Endothelial cell of umbilical vein (primary cell): ENCODE data around the gene CNOT6. TPM values are rescaled to one million over a fixed set of nuclear protein-coding genes. Genes with fewer than 3 reads are reported as not detected.

ENCODE experiments used
- BruUV-seq: library from RNA; stranded (reverse); fragments of 400-500 nt; replicated peaks from 2 replicates; lab custom pipeline; 2021; lab: Mats Ljungman, UMichigan
- CTCF ChIA-PET: fragments of 300-600, 350-600 bp; sonication (Branson Sonifier 250); formaldehyde crosslinking; loops from one replicate; lab custom pipeline; 2021; ENCODE audit warnings: antibody characterized with exemption, inconsistent platforms; lab: Charles Lee
- POLR2A ChIA-PET: fragments of 300-600, 350-600 bp; sonication (Branson Sonifier 250); formaldehyde crosslinking; loops from one replicate; lab custom pipeline; 2021; ENCODE audit warnings: antibody characterized with exemption, inconsistent platforms; lab: Charles Lee
- DNase-seq: peaks from one replicate; pipeline ENCODE4 v3.0.0-alpha.2; 2011; ENCODE audit warnings: low read depth, low spot score
- FAIRE-seq: peaks from 2 replicates; lab custom pipeline; 2011; peaks lifted over from hg19 to GRCh38; lab: Jason Lieb, UNC
- H2AFZ ChIP-seq: 2 replicates; pipeline ENCODE4 v1.6.0; 2012; ENCODE audit warnings: low read depth, low read length, control low read depth, inconsistent platforms
- H3K27ac ChIP-seq: 2 replicates; pipeline ENCODE4 v1.5.1; 2011; ENCODE audit warnings: low read depth, mild to moderate bottlenecking, control low read depth, low read length, moderate library complexity; ENCODE audit not compliant: insufficient read depth
- H3K27me3 ChIP-seq, 2 experiments: 2 replicates each; pipeline versions ENCODE4 v1.6.0 to v1.6.1; 2011; ENCODE audit warnings: low read length in 2 of 2, mixed read lengths in 1 of 2; ENCODE audit not compliant: control insufficient read depth in 2 of 2, insufficient read depth in 2 of 2
- H3K36me3 ChIP-seq, 2 experiments: 2 replicates in 1 of 2; 3 replicates in 1 of 2; pipeline ENCODE4 v1.5.1; 2011; ENCODE audit warnings: low read length in 2 of 2, mild to moderate bottlenecking in 1 of 2, moderate library complexity in 1 of 2; ENCODE audit not compliant: control insufficient read depth in 2 of 2, insufficient read depth in 2 of 2; ENCODE audit errors: extremely low read depth in 1 of 2
- H3K4me1 ChIP-seq: 3 replicates; pipeline ENCODE4 v1.5.1; 2011; ENCODE audit warnings: mild to moderate bottlenecking, low read length; ENCODE audit not compliant: control insufficient read depth, insufficient read depth; ENCODE audit errors: extremely low read depth
- H3K4me2 ChIP-seq: 2 replicates; pipeline ENCODE4 v1.6.1; 2011; ENCODE audit warnings: low read length, control low read depth, mixed read lengths; ENCODE audit not compliant: insufficient read depth
- H3K4me3 ChIP-seq, 3 experiments: fragments of 200-600 bp in 1 of 3; sonication (generic), shearing (Covaris generic) in 1 of 3; replicated peaks in 1 of 3; 2 replicates each; pipeline ENCODE4 v1.5.1; 2011 to 2016; ENCODE audit warnings: control low read depth in 3 of 3, low read length in 3 of 3, mild to moderate bottlenecking in 2 of 3, inconsistent platforms in 1 of 3, low read depth in 1 of 3, moderate library complexity in 1 of 3; ENCODE audit not compliant: insufficient read depth in 1 of 3
- H3K79me2 ChIP-seq: 2 replicates; pipeline ENCODE4 v1.6.0; 2012; ENCODE audit warnings: low read length, inconsistent platforms; ENCODE audit not compliant: control insufficient read depth, insufficient read depth
- H3K9ac ChIP-seq: replicated peaks from 2 replicates; pipeline ENCODE3; 2011; ENCODE audit warnings: low read length, control low read depth; ENCODE audit not compliant: insufficient read depth; ENCODE audit errors: extremely low read depth
- H3K9me1 ChIP-seq: replicated peaks from 3 replicates; pipeline ENCODE4 v1.6.0; 2011; ENCODE audit warnings: mild to moderate bottlenecking, low read length; ENCODE audit not compliant: control insufficient read depth, insufficient read depth; ENCODE audit errors: extremely low read depth
- H3K9me3 ChIP-seq: replicated peaks from 2 replicates; pipeline ENCODE4 v1.5.1; 2012; ENCODE audit warnings: low read length, inconsistent platforms; ENCODE audit not compliant: control insufficient read depth, insufficient read depth
- H4K20me1 ChIP-seq: replicated peaks from 2 replicates; pipeline ENCODE3; 2011; ENCODE audit warnings: mild to moderate bottlenecking, low read length; ENCODE audit not compliant: control insufficient read depth, insufficient read depth; ENCODE audit errors: extremely low read depth
- CTCF ChIP-seq, 2 donors: IDR thresholded peaks; 1 replicate in 1 of 2; 2 replicates in 1 of 2; pipeline ENCODE4 v1.5.1; 2011; ENCODE audit warnings: low read length in 2 of 2, mild to moderate bottlenecking in 2 of 2, moderate library complexity in 2 of 2, control low read depth in 1 of 2, inconsistent platforms in 1 of 2, low read depth in 1 of 2; ENCODE audit not compliant: insufficient read depth in 1 of 2; ENCODE audit errors: extremely low read depth in 1 of 2
- FOS ChIP-seq: IDR thresholded peaks from 2 replicates; pipeline ENCODE4 v1.6.1; 2011; ENCODE audit warnings: mild to moderate bottlenecking, low read length, moderate library complexity, borderline replicate concordance; ENCODE audit not compliant: insufficient read depth
- GATA2 ChIP-seq: IDR thresholded peaks from 2 replicates; pipeline ENCODE4 v1.7.0; 2011; ENCODE audit warnings: low read depth, mild to moderate bottlenecking, moderate library complexity, mixed read lengths, low read length; ENCODE audit not compliant: insufficient read length, insufficient read depth
- JUN ChIP-seq: IDR thresholded peaks from 2 replicates; pipeline ENCODE4 v1.6.1; 2011; ENCODE audit warnings: borderline replicate concordance, low read depth; ENCODE audit not compliant: insufficient read length, insufficient read depth
- MAX ChIP-seq: IDR thresholded peaks from 2 replicates; pipeline ENCODE4 v1.6.1; 2011; ENCODE audit not compliant: insufficient read depth, insufficient read length
- MYC ChIP-seq: IDR thresholded peaks from one replicate; pipeline ENCODE4 v1.6.1; 2011; ENCODE audit warnings: mild to moderate bottlenecking, low read depth, low read length
- POLR2A ChIP-seq: IDR thresholded peaks from 2 replicates; pipeline ENCODE4 v1.6.1; 2012; ENCODE audit warnings: low read depth, mild to moderate bottlenecking, control low read depth, low read length
- POLR2AphosphoS5 ChIP-seq: IDR thresholded peaks from 2 replicates; pipeline ENCODE4 v1.6.1; 2012; ENCODE audit warnings: low read depth, mild to moderate bottlenecking, control low read depth, low read length, moderate library complexity; ENCODE audit not compliant: insufficient read depth
- dilution Hi-C: fragments of 300-500 bp; cut with MboI; formaldehyde crosslinking; loops from one replicate; pipeline ENCODE4 v1.15.0; 2019; ENCODE audit warnings: low sequenced_read_pairs; ENCODE audit not compliant: extremely low pct_ligation_motif_present
- intact Hi-C: fragments of 100-400 bp; cut with micrococcal nuclease; formaldehyde crosslinking; loops from one replicate; pipeline ENCODE4 v1.10.0; 2022
- polyA plus RNA-seq, 4 experiments: library from polyadenylated mRNA; depleted of rRNA in 3 of 4; stranded (reverse) in 3 of 4; unstranded in 1 of 4; fragments of >200 nt; gene quantifications; 2 replicates each; pipeline versions ENCODE4 v1.2.1 to v1.2.3, GENCODE V29; 2011 to 2012; ENCODE audit warnings: missing spikeins in 1 of 4
- total RNA-seq: library from RNA; stranded (reverse); gene quantifications from 2 replicates; pipeline ENCODE4 v1.2.3, GENCODE V29; 2021

CNOT6 gene
- total and polyA plus RNA-seq, 2 donors (not counting 3 experiments of a cell fraction or from before 2014, with no cell fraction given) = 9.2 to 33.8 TPM

- FAIRE-seq = peak; percentile 62
- H4K20me1 ChIP-seq = no peaks in the 10 kb centered on the region
- H3K27me3 ChIP-seq = no peaks in the 10 kb centered on the region
- H3K4me2 ChIP-seq = peak overlapping the region; percentile 97
- peak overlapping the region; percentile 85 for H3K9ac ChIP-seq
- no peaks in the 10 kb centered on the region for H3K9me1 ChIP-seq
- TF ChIP-seq CTCF (IDR thresholded peaks at IDR 0.05; ENCODE audit: extremely low read depth in 1 of 2, insufficient read depth in 1 of 2, low read depth in 1 of 2, low read length in 2 of 2) (no peak), MYC (no peak), POLR2A (no peak), FOS (no peak), MAX (no peak), JUN (no peak), GATA2 (no peak), POLR2AphosphoS5 (no peak)
- H3K27ac ChIP-seq = peak overlapping the region; percentile 74
- peaks cover 57% of the 10 kb centered on the region for H3K79me2 ChIP-seq
- dilution Hi-C loops (no loop called here), intact Hi-C loops (loop anchor here (2.0 to 10.0 kb wide), 5 partner anchors 112 to 690 kb away; partner anchors contain the start of genes MAPK9 and MGAT1)
- H2AFZ ChIP-seq = peak overlapping the region; percentile 82
- DNase-seq = no peak
- H3K4me3 ChIP-seq = peak overlapping the region; percentile 86 to 90 (median 87)
- CTCF ChIA-PET = interaction anchor here (1.0 to 1.5 kb wide), 3 partner anchors 22 to 166 kb away, joined by 3 to 4 read pairs (median 4); no protein-coding TSS in a partner anchor
- POLR2A ChIA-PET = no interaction called here
- no peaks in the 10 kb centered on the region for H3K36me3 ChIP-seq
- H3K9me3 ChIP-seq = no peaks in the 10 kb centered on the region
- BruUV-seq = TSS peak; percentile 46
- peaks cover 7% of the 10 kb centered on the region for H3K4me1 ChIP-seq
Observed at GRCh38 chr5:180495292-180495691, 1.1 kb downstream of the CNOT6 start.
